HEK293T (cell line): ENCODE results near the gene REXO4.

ENCODE experiments used
- SP1 ChIP-seq: fragments of 450-650 bp; IDR thresholded peaks from 2 replicates; pipeline ENCODE4 v1.6.1; 2017
- TARDBP ChIP-seq: fragments of 450-650 bp; IDR thresholded peaks from 2 replicates; pipeline ENCODE4 v1.6.1; 2016
- TF ChIP-seq, protein P1 (sequence below): fragments of 450-650 bp; IDR thresholded peaks from 2 replicates; pipeline ENCODE4 v1.6.1; 2016

DNA sequence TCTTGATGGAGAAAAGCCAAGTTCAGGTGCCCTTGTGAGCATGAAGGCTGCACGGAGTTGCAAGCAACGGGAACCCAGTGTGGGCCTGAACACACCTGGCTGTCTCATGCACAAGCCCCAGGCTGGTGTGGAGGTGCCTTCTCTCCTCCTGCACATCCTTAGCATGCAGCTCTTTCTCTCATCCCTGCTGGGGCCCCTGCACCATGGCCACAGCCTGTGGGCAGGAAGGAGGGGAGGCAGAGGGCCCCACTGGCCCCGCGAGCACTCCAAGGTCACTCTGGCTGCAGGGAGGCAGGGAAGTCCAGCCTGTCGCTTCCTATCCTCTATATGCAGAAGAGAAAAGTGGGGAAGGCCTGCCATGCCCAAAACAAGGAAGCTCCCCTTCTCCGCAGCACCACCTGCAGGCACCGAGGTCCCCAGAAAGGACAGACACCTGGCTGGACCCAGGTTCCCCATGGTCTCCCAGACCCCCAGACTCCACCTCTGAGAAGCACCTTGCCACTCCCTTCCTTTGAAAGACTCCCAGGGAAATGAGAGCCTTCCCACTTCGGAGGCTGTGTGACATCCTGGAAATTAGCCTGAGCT lies 23.0 kb downstream of the REXO4 start:
- TF ChIP-seq, protein P1, sequence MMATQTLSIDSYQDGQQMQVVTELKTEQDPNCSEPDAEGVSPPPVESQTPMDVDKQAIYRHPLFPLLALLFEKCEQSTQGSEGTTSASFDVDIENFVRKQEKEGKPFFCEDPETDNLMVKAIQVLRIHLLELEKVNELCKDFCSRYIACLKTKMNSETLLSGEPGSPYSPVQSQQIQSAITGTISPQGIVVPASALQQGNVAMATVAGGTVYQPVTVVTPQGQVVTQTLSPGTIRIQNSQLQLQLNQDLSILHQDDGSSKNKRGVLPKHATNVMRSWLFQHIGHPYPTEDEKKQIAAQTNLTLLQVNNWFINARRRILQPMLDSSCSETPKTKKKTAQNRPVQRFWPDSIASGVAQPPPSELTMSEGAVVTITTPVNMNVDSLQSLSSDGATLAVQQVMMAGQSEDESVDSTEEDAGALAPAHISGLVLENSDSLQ, result no peak
- no peak for TF ChIP-seq SP1
- TF ChIP-seq TARDBP, result no peak
